ENCODE results near the gene XAGE5.

DNA sequence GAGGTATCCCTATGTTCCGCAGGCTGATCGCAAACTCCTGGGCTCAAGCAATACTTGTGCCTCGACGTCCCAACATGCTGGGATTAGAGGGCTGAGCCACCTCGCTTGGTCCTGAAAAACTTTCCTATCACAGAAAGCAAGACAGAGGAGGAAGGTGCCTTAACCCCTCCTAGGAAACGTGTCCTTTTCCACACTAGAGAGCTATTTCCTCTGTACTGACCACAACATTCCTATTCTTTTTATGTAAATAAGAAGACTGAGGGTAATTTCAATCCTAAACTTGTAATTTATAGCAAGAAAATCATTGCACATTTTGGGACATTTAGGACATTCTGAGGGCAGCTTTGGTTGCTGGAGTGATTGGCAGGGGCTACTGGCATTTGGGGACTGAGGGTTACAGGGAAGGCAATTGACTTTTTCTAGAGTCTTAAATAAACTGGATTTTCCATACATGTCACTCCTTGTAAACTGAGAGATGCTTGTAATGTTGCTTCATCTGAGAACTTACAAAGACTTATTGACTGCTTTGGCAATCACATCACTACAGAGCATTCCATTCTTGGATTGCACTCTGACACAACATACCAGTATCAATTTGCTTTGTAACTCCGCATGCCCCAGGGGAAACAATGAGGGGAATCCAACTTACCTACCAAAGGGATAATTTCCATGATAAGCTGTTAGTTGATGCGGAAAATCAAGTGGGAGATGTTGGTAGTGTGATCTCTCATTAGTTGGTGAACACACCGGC lies 41.2 kb downstream of the XAGE5 start:
- no peak for TF ChIP-seq ZNF337 (CRISPR knock-in tag; IDR thresholded peaks at IDR 0.05; ENCODE audit: borderline replicate concordance, low read depth)
- no peak for TF ChIP-seq KDM4B (CRISPR knock-in tag; IDR thresholded peaks at IDR 0.05)
- TF ChIP-seq, protein P1, sequence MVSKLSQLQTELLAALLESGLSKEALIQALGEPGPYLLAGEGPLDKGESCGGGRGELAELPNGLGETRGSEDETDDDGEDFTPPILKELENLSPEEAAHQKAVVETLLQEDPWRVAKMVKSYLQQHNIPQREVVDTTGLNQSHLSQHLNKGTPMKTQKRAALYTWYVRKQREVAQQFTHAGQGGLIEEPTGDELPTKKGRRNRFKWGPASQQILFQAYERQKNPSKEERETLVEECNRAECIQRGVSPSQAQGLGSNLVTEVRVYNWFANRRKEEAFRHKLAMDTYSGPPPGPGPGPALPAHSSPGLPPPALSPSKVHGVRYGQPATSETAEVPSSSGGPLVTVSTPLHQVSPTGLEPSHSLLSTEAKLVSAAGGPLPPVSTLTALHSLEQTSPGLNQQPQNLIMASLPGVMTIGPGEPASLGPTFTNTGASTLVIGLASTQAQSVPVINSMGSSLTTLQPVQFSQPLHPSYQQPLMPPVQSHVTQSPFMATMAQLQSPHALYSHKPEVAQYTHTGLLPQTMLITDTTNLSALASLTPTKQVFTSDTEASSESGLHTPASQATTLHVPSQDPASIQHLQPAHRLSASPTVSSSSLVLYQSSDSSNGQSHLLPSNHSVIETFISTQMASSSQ (IDR thresholded peaks at IDR 0.05; ENCODE audit: low read depth): no peak
- TF ChIP-seq, protein P1 (CRISPR knock-in tag; IDR thresholded peaks at IDR 0.05; ENCODE audit: borderline replicate concordance): no peak
- no peak for TF ChIP-seq XRCC5 (optimal IDR thresholded peaks at IDR 0.05; ENCODE audit: low read length)
- TF ChIP-seq FOXA3 (CRISPR knock-in tag; IDR thresholded peaks at IDR 0.05): no peak
- TF ChIP-seq HMG20B (CRISPR knock-in tag; conservative IDR thresholded peaks at IDR 0.05): no peak
- TF ChIP-seq ZKSCAN1 (IDR thresholded peaks at IDR 0.05; ENCODE audit: low read length): no peak
- no peak for TF ChIP-seq ZKSCAN8 (CRISPR knock-in tag; IDR thresholded peaks at IDR 0.05; ENCODE audit: borderline replicate concordance)
- TF ChIP-seq SIN3B (IDR thresholded peaks at IDR 0.05; ENCODE audit: low read length): no peak
- no peak for TF ChIP-seq ETV5 (CRISPR knock-in tag; IDR thresholded peaks at IDR 0.05; ENCODE audit: borderline replicate concordance)
- no peak for TF ChIP-seq NFYB (CRISPR knock-in tag; IDR thresholded peaks at IDR 0.05)
- no peak for TF ChIP-seq KAT7 (CRISPR knock-in tag; IDR thresholded peaks at IDR 0.05; ENCODE audit: borderline replicate concordance)
- TF ChIP-seq ZMAT3 (CRISPR knock-in tag; conservative IDR thresholded peaks at IDR 0.05): no peak
- no peak for TF ChIP-seq MAFK (conservative IDR thresholded peaks at IDR 0.05 in 1 of 2, IDR thresholded peaks at IDR 0.05 in 1 of 2; ENCODE audit: low read length in 2 of 2)

Measured in HepG2 (cell line).